ENCODE data around the gene STUB1.
A peak's percentile ranks its signal among the peaks of the same experiment; 100 is the strongest.

GRCh38 chr16:728131-728889 is 48.1 kb downstream of the STUB1 start:
- TF ChIP-seq EP300 (IDR thresholded peaks at IDR 0.05) (no peak), POLR2AphosphoS5 (IDR thresholded peaks at IDR 0.05) (peak in 1 of 3 donors; percentile 3)

Measured in stomach (tissue), 4 donors.